IMR-90 (cell line): ENCODE data around the gene MDFIC2. TPM values are rescaled to one million over a fixed set of nuclear protein-coding genes. Genes with fewer than 3 reads are reported as not detected.

Experiments
- ATAC-seq: fragments of 200-7000 bp; cut with Tn5 transposase; 2 replicates; pipeline ENCODE4 v1.9.1; 2020; ENCODE audit warnings: low read depth, mild to moderate bottlenecking, moderate library complexity
- BruUV-seq: library from RNA; stranded (reverse); fragments of 400-500 nt; replicated peaks from 2 replicates; lab custom pipeline; 2021; lab: Mats Ljungman, UMichigan
- CTCF ChIA-PET: fragments of 300-600 bp; formaldehyde crosslinking; extraction: SDS; loops from one replicate; lab custom pipeline; 2021; ENCODE audit warnings: antibody characterized with exemption; lab: Yijun Ruan, JAX
- POLR2A ChIA-PET: fragments of 300-600 bp; sonication (Branson Sonifier 250); formaldehyde crosslinking; loops from one replicate; lab custom pipeline; 2022; ENCODE audit warnings: antibody characterized with exemption; ENCODE audit not compliant: unreplicated experiment; lab: Charles Lee
- DNase-seq: peaks from one replicate; pipeline ENCODE4 v3.0.0; 2013
- H2AFZ ChIP-seq: replicated peaks from 2 replicates; pipeline ENCODE3; 2013; ENCODE audit warnings: low read length, mild to moderate bottlenecking; ENCODE audit not compliant: poor library complexity
- H2AK5ac ChIP-seq: 2 replicates; pipeline ENCODE4 v1.6.1; 2013; ENCODE audit warnings: low read depth, low read length, inconsistent platforms
- H2AK9ac ChIP-seq: replicated peaks from 2 replicates; pipeline ENCODE3; 2013; ENCODE audit warnings: mild to moderate bottlenecking, low read depth, low read length, moderate library complexity; ENCODE audit not compliant: poor library complexity
- H2BK120ac ChIP-seq: 2 replicates; pipeline ENCODE4 v1.6.1; 2013; ENCODE audit warnings: low read depth, low read length, inconsistent platforms
- H2BK15ac ChIP-seq: 3 replicates; pipeline ENCODE4 v1.6.1; 2013; ENCODE audit warnings: low read depth, low read length, inconsistent platforms
- H2BK20ac ChIP-seq: 2 replicates; pipeline ENCODE4 v1.6.1; 2013; ENCODE audit warnings: low read depth, mild to moderate bottlenecking, inconsistent platforms, low read length, moderate library complexity
- H2BK5ac ChIP-seq: 2 replicates; pipeline ENCODE4 v1.6.1; 2013; ENCODE audit warnings: mild to moderate bottlenecking, low read depth, low read length, inconsistent platforms; ENCODE audit not compliant: poor library complexity, severe bottlenecking
- H3K14ac ChIP-seq: replicated peaks from 2 replicates; pipeline ENCODE4 v1.6.1; 2013; ENCODE audit warnings: low read depth, low read length, inconsistent platforms
- H3K18ac ChIP-seq: 2 replicates; pipeline ENCODE4 v1.6.1; 2013; ENCODE audit warnings: low read depth, low read length, control low read depth
- H3K23ac ChIP-seq: 2 replicates; pipeline ENCODE4 v1.6.1; 2013; ENCODE audit warnings: low read depth, low read length, inconsistent platforms
- H3K27ac ChIP-seq: 2 replicates; pipeline ENCODE4 v1.5.1; 2013; ENCODE audit warnings: mild to moderate bottlenecking, control low read depth, low read length; ENCODE audit not compliant: insufficient read depth
- H3K27me3 ChIP-seq: 2 replicates; pipeline ENCODE4 v1.6.1; 2013; ENCODE audit warnings: low read length; ENCODE audit not compliant: control insufficient read depth, insufficient read depth
- H3K36me3 ChIP-seq: 2 replicates; pipeline ENCODE4 v1.6.1; 2013; ENCODE audit warnings: low read length, mixed read lengths; ENCODE audit not compliant: control insufficient read depth, insufficient read depth
- H3K4ac ChIP-seq: 2 replicates; pipeline ENCODE4 v1.6.1; 2013; ENCODE audit warnings: low read depth, low read length, inconsistent platforms
- H3K4me1 ChIP-seq: 2 replicates; pipeline ENCODE4 v1.6.1; 2013; ENCODE audit warnings: low read length, mixed read lengths; ENCODE audit not compliant: control insufficient read depth, insufficient read depth
- H3K4me2 ChIP-seq: 2 replicates; pipeline ENCODE4 v1.6.1; 2013; ENCODE audit warnings: low read depth, mild to moderate bottlenecking, control low read depth, low read length, moderate library complexity
- H3K4me3 ChIP-seq: 2 replicates; pipeline ENCODE4 v1.5.1; 2013; ENCODE audit warnings: low read depth, mild to moderate bottlenecking, control low read depth, low read length, moderate library complexity; ENCODE audit not compliant: insufficient read depth
- H3K56ac ChIP-seq: 2 replicates; pipeline ENCODE4 v1.6.1; 2013; ENCODE audit warnings: low read length, inconsistent platforms; ENCODE audit not compliant: insufficient read depth; ENCODE audit errors: extremely low read depth
- H3K79me1 ChIP-seq, 2 experiments: 2 replicates each; pipeline ENCODE4 v1.6.1; 2013; ENCODE audit warnings: low read length in 2 of 2, inconsistent platforms in 1 of 2, low read depth in 1 of 2
- H3K9ac ChIP-seq: 2 replicates; pipeline ENCODE4 v1.6.1; 2013; ENCODE audit warnings: low read depth, low read length, control low read depth
- H3K9me1 ChIP-seq: 2 replicates; pipeline ENCODE4 v1.6.1; 2013; ENCODE audit warnings: low read length, inconsistent platforms; ENCODE audit not compliant: insufficient read depth
- H3K9me3 ChIP-seq: 2 replicates; pipeline ENCODE4 v1.6.1; 2013; ENCODE audit warnings: low read length; ENCODE audit not compliant: control insufficient read depth, insufficient read depth
- H4K20me1 ChIP-seq: 2 replicates; pipeline ENCODE4 v1.6.1; 2013; ENCODE audit warnings: low read length, inconsistent platforms; ENCODE audit not compliant: insufficient read depth
- H4K5ac ChIP-seq: 2 replicates; pipeline ENCODE4 v1.6.1; 2013; ENCODE audit warnings: mild to moderate bottlenecking, low read depth, low read length, control low read depth
- H4K8ac ChIP-seq, 2 experiments: 2 replicates each; pipeline ENCODE4 v1.6.1; 2013; ENCODE audit warnings: low read depth in 2 of 2, low read length in 2 of 2, control low read depth in 1 of 2, inconsistent platforms in 1 of 2
- H4K91ac ChIP-seq: 2 replicates; pipeline ENCODE4 v1.6.1; 2013; ENCODE audit warnings: low read depth, low read length, inconsistent platforms; ENCODE audit not compliant: insufficient read depth
- CHD1 ChIP-seq: IDR thresholded peaks from 2 replicates; pipeline ENCODE4 v1.6.1; 2012; ENCODE audit warnings: low read depth, low read length, improper control_type of control experiment
- MXI1 ChIP-seq: IDR thresholded peaks from 2 replicates; pipeline ENCODE4 v1.6.1; 2012; ENCODE audit warnings: low read depth, mild to moderate bottlenecking, low read length, moderate library complexity, borderline replicate concordance
- RAD21 ChIP-seq: IDR thresholded peaks from 2 replicates; pipeline ENCODE4 v1.6.1; 2012; ENCODE audit warnings: low read length, improper control_type of control experiment
- RCOR1 ChIP-seq: IDR thresholded peaks from 2 replicates; pipeline ENCODE4 v1.6.1; 2012; ENCODE audit warnings: mild to moderate bottlenecking, low read length, improper control_type of control experiment; ENCODE audit not compliant: insufficient replicate concordance
- RFX5 ChIP-seq: IDR thresholded peaks from 2 replicates; pipeline ENCODE4 v1.8.0; 2012; ENCODE audit warnings: low read depth, mild to moderate bottlenecking, low read length, moderate library complexity
- WGBS, 2 experiments: methylation state at CpG; one replicate each; pipeline versions ENCODE4 v1.1.5 to v1.1.7; 2013; ENCODE audit warnings: missing lambda C conversion rate in 2 of 2; ENCODE audit not compliant: insufficient read length in 1 of 2; ENCODE audit errors: extremely low coverage in 2 of 2; 5-methylcytosine and 5-hydroxymethylcytosine counted together
- dilution Hi-C: fragments of 300-500 bp; cut with HindIII; formaldehyde crosslinking; loops from one replicate; pipeline ENCODE4 v1.14.3; 2018; ENCODE audit warnings: low sequenced_read_pairs; ENCODE audit not compliant: unreplicated experiment
- in situ Hi-C: fragments of 300-500 bp; cut with MboI; formaldehyde crosslinking; loops from 3 replicates; pipeline ENCODE4 v1.14.3; 2019; ENCODE audit warnings: low sequenced_read_pairs, inconsistent platforms, mixed read lengths
- intact Hi-C: fragments of 100-400 bp; cut with micrococcal nuclease; formaldehyde crosslinking; loops from 2 replicates; pipeline ENCODE4 v1.10.0; 2022
- polyA plus RNA-seq, 3 experiments: library from polyadenylated mRNA; depleted of rRNA; stranded (reverse); fragments of >200 nt; gene quantifications; 2 replicates each; pipeline ENCODE4 v1.2.3, GENCODE V29; 2012; ENCODE audit warnings: low replicate concordance in 1 of 3
- total RNA-seq: library from RNA; depleted of rRNA; stranded (reverse); fragments of >200 nt; gene quantifications from 2 replicates; pipeline ENCODE4 v1.2.3, GENCODE V29; 2012
- TF ChIP-seq, protein P1 (sequence below): conservative IDR thresholded peaks from 2 replicates; pipeline ENCODE4 v1.5.1; 2012; ENCODE audit warnings: mild to moderate bottlenecking, low read depth, low read length, improper control_type of control experiment

MDFIC2 gene
- total and polyA plus RNA-seq, 2 of the 4 experiments (the other 2 are of a cell fraction): not detected

DNA sequence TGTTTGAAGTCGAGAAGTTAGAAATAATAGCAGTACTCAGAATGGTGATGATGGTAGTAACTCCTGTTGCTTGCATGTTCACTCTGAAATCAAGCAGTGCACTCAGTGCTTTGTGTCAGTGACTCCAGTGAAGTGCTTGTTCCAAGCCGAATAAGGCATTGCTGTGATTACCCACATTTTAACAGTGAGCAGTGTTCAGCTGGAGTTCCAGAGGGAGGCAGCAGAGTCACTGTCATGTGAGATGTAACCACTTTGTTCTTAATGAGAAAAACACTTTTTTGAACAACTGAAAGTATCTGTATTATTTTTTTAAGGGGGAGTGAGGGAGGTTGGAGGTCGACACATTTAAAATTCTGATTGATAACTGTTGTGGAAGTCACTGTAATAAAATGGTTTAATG, 3.7 kb downstream of the MDFIC2 start:
- intact Hi-C loops: no loop called here
- ATAC-seq: peak; percentile 48; the same call in 1 of the 2 replicates
- in situ Hi-C loops: no loop called here

More for the DNA sequence above, 3.7 kb downstream of the MDFIC2 start:
- Histone ChIP-seq H3K4me2 (no peak overlapping the region), H3K4me3 (no peak overlapping the region), H3K27ac (no peak overlapping the region), H4K8ac (no peak overlapping the region), H2AK9ac (no peak overlapping the region), H2BK20ac (no peak overlapping the region), H3K14ac (no peak overlapping the region), H2BK5ac (no peak overlapping the region), H2AFZ (no peak overlapping the region), H3K36me3 (no peaks in the 10 kb centered on the region), H3K4me1 (no peaks in the 10 kb centered on the region), H3K56ac (no peak overlapping the region), H2BK15ac (no peak overlapping the region), H3K9ac (no peak overlapping the region), H2AK5ac (no peak overlapping the region), H3K4ac (no peak overlapping the region), H3K79me1 (no peaks in the 10 kb centered on the region), H4K5ac (no peak overlapping the region), H3K9me3 (no peaks in the 10 kb centered on the region), H2BK120ac (no peak overlapping the region), H4K91ac (no peak overlapping the region), H3K23ac (no peak overlapping the region), H3K27me3 (no peaks in the 10 kb centered on the region), H3K9me1 (no peaks in the 10 kb centered on the region), H4K20me1 (no peaks in the 10 kb centered on the region), H3K18ac (no peak overlapping the region)
- TF ChIP-seq RCOR1 (no peak), RAD21 (peak; percentile 14; the same call in 1 of the 2 replicates), RFX5 (no peak), CHD1 (no peak), MXI1 (no peak)
- TF ChIP-seq, protein P1, sequence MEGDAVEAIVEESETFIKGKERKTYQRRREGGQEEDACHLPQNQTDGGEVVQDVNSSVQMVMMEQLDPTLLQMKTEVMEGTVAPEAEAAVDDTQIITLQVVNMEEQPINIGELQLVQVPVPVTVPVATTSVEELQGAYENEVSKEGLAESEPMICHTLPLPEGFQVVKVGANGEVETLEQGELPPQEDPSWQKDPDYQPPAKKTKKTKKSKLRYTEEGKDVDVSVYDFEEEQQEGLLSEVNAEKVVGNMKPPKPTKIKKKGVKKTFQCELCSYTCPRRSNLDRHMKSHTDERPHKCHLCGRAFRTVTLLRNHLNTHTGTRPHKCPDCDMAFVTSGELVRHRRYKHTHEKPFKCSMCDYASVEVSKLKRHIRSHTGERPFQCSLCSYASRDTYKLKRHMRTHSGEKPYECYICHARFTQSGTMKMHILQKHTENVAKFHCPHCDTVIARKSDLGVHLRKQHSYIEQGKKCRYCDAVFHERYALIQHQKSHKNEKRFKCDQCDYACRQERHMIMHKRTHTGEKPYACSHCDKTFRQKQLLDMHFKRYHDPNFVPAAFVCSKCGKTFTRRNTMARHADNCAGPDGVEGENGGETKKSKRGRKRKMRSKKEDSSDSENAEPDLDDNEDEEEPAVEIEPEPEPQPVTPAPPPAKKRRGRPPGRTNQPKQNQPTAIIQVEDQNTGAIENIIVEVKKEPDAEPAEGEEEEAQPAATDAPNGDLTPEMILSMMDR: 0 out of 2 replicates have a peak, but pooled peaks have one; percentile 21
- no TSS peak for BruUV-seq
- ChIA-PET POLR2A (interaction anchor here (0.5 kb wide), 1 partner anchor 235 kb away, joined by 3 read pairs; no protein-coding TSS in a partner anchor), CTCF (interaction anchor here (0.6 kb wide), 1 partner anchor 576 kb away, joined by 4 read pairs; no protein-coding TSS in a partner anchor)
- dilution Hi-C loops: no loop called here
- DNase-seq: peak; percentile 25
- no CpG with 5 or more reads among the region's 3 CpGs for WGBS, 2 experiments
